Subcutaneous abdominal adipose tissue (tissue), 5 donors: Measurements from ENCODE around the gene IGF1.

Source experiments
- H3K27ac ChIP-seq: one replicate; pipeline ENCODE4 v1.7.0; 2013; ENCODE audit warnings: low read depth, mild to moderate bottlenecking, inconsistent platforms, low read length, moderate library complexity
- H3K27me3 ChIP-seq, 5 donors: one replicate each; pipeline ENCODE4 v1.7.0; 2013; ENCODE audit warnings: low read length in 5 of 5, inconsistent platforms in 1 of 5; ENCODE audit not compliant: control insufficient read depth in 5 of 5, insufficient read depth in 4 of 5
- H3K36me3 ChIP-seq, 5 donors: one replicate each; pipeline ENCODE4 v1.7.0; 2013; ENCODE audit warnings: low read length in 5 of 5; ENCODE audit not compliant: control insufficient read depth in 5 of 5, insufficient read depth in 5 of 5
- H3K4me1 ChIP-seq, 5 donors: one replicate each; pipeline ENCODE4 v1.7.0; 2013; ENCODE audit warnings: low read length in 5 of 5, mild to moderate bottlenecking in 3 of 5, moderate library complexity in 1 of 5; ENCODE audit not compliant: control insufficient read depth in 5 of 5, insufficient read depth in 5 of 5
- H3K4me3 ChIP-seq, 5 donors: one replicate each; pipeline ENCODE4 v1.7.0; 2013; ENCODE audit warnings: low read length in 5 of 5, low read depth in 1 of 5
- H3K9ac ChIP-seq, 5 donors: one replicate each; pipeline ENCODE4 v1.7.0; 2013; ENCODE audit warnings: low read length in 5 of 5, mild to moderate bottlenecking in 4 of 5, moderate library complexity in 3 of 5
- H3K9me3 ChIP-seq, 5 donors: one replicate each; pipeline ENCODE4 v1.7.0; 2013; ENCODE audit warnings: low read length in 5 of 5; ENCODE audit not compliant: control insufficient read depth in 5 of 5
- donor health status: healthy.
- donor health status: healthy.
- donor health status: healthy.
- donor health status: healthy.
- donor health status: healthy.

Gene IGF1

GRCh38 chr12:102407776-102408486, 72.4 kb downstream of the IGF1 start:
- peak overlapping the region; percentile 26 for H3K27ac ChIP-seq
- H3K4me3 ChIP-seq: no peak overlapping the region
- peaks cover 0 to 13% (median 9%) of the 10 kb centered on the region in 5 donors for H3K36me3 ChIP-seq
- H3K4me1 ChIP-seq: peaks cover 0 to 27% (median 16%) of the 10 kb centered on the region in 5 donors
- H3K9me3 ChIP-seq: no peaks in the 10 kb centered on the region
- peak overlapping the region in 1 of 5 donors; percentile 17 for H3K9ac ChIP-seq
- no peaks in the 10 kb centered on the region for H3K27me3 ChIP-seq

DNA sequence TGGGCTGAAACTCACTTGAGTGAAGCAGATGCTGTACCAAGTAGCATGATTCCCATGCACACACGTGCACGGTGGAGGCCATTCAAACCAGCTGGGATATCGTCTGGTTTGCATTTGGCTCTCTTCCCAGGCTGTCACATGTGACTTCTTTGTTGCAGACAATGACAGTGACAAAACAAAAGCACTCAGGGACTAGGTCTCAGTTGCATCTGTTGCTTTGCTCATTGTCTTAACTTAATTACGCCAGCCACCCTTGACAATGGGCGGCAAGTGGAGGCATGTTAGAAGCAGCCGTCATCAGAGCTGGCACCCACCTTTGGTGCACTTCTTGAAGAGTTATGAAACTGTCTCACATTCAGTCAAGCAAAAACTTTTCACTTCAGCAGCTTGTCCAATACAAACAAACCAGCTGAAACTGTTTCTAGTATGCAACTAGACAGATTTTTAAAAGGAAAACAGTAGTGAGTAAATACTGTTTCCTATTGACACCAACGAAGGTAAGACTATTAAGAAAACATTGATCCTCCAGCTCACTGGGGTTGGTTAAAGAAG, 74.3 kb downstream of the IGF1 start:
- H3K27ac ChIP-seq: no peak overlapping the region
- peaks cover 4 to 24% (median 19%) of the 10 kb centered on the region in 5 donors for H3K36me3 ChIP-seq
- no peaks in the 10 kb centered on the region for H3K27me3 ChIP-seq
- H3K9me3 ChIP-seq: no peaks in the 10 kb centered on the region
- no peak overlapping the region for H3K9ac ChIP-seq
- peaks cover 0 to 27% (median 16%) of the 10 kb centered on the region in 5 donors for H3K4me1 ChIP-seq
- no peak overlapping the region for H3K4me3 ChIP-seq

DNA sequence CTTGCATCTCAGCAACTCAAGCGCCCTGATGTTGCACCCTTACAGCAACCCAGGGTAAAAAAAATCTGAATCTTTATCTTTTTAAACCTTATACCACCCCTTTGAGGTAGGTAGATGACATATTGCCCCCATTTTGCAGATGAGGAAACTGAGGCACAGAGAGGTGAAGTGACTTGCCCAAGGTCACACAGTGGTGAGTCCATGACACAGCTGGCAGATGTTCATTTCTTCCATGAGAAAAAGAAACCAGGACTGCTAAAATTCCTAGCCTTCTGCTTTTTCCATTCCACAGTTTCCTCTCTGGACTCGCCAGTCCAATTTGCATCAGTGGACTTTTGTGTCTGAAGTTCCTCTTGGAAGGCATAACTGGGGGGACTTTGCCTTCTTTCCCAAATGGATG, 79.3 kb downstream of the IGF1 start:
- no peaks in the 10 kb centered on the region for H3K27me3 ChIP-seq
- H3K4me1 ChIP-seq: peaks cover 0 to 4% (median under 1%) of the 10 kb centered on the region in 5 donors
- H3K36me3 ChIP-seq: peaks cover 0 to 25% (median 18%) of the 10 kb centered on the region in 5 donors

GRCh38 chr12:102399653-102400052, 80.7 kb downstream of the IGF1 start:
- Histone ChIP-seq H3K9me3 (no peaks in the 10 kb centered on the region), H3K4me1 (no peaks in the 10 kb centered on the region), H3K9ac (no peak overlapping the region), H3K4me3 (no peak overlapping the region), H3K36me3 (peaks cover 0 to 25% (median 18%) of the 10 kb centered on the region in 5 donors), H3K27ac (no peak overlapping the region), H3K27me3 (no peaks in the 10 kb centered on the region)

More for the DNA sequence above, 79.3 kb downstream of the IGF1 start:
- Histone ChIP-seq H3K27ac (no peak overlapping the region), H3K9me3 (no peaks in the 10 kb centered on the region), H3K4me3 (no peak overlapping the region), H3K9ac (no peak overlapping the region)

GRCh38 chr12:102396276-102396675, 84.1 kb downstream of the IGF1 start:
- no peak overlapping the region for H3K4me3 ChIP-seq
- H3K27me3 ChIP-seq: no peaks in the 10 kb centered on the region

DNA sequence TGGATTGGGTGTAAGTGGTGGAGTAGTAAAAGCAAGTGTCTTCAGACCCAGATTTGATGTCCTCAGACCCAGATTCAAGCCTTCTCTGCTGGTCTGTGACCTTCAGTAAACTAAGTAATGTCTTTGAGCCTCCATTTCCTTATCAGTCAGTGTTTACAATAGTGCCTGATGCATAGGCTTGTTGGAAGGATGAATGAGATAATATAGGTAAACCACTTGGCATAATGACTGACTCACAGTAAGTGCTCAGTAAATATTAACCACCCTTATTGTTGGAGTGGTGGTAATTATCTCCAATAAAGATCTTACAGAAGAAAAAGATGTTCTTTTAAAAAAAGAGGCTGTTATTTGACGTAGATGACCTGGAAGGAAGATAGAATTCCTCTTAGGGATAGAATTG, 86.2 kb downstream of the IGF1 start:
- H3K27ac ChIP-seq: no peak overlapping the region
- no peaks in the 10 kb centered on the region for H3K4me1 ChIP-seq
- no peaks in the 10 kb centered on the region for H3K9me3 ChIP-seq
- peaks cover 0 to 3% (median 0%) of the 10 kb centered on the region in 5 donors for H3K36me3 ChIP-seq
- no peak overlapping the region for H3K9ac ChIP-seq
- H3K4me3 ChIP-seq: no peak overlapping the region
- no peaks in the 10 kb centered on the region for H3K27me3 ChIP-seq

More at GRCh38 chr12:102396276-102396675, 84.1 kb downstream of the IGF1 start:
- no peaks in the 10 kb centered on the region for H3K4me1 ChIP-seq
- H3K9ac ChIP-seq: no peak overlapping the region
- peaks cover 0 to 16% (median 6%) of the 10 kb centered on the region in 5 donors for H3K36me3 ChIP-seq
- H3K27ac ChIP-seq: no peak overlapping the region
- H3K9me3 ChIP-seq: no peaks in the 10 kb centered on the region

DNA sequence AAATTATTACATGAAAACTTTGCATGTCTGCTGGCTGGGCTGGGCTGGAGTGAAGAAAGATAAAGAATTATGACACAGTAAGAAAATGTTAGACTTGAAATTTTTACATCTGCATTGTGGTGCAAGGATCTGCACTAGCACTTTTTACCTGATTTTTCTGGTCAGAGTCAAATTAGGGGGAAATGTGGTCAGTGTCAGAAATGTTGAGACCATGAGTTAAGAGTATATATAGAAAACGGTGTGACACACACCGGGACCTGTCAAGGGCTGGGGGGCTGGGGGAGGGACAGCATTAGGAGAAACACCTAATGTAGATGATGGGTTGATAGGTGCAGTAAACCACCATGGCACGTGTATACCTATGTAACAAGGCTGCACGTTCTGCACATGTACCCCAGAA, 90.3 kb downstream of the IGF1 start:
- Histone ChIP-seq H3K36me3 (no peaks in the 10 kb centered on the region), H3K9me3 (peaks cover 0 to 5% (median 0%) of the 10 kb centered on the region in 5 donors), H3K4me3 (no peak overlapping the region), H3K9ac (no peak overlapping the region), H3K27ac (no peak overlapping the region), H3K4me1 (peaks cover 0 to 6% (median 4%) of the 10 kb centered on the region in 5 donors), H3K27me3 (no peaks in the 10 kb centered on the region)

DNA sequence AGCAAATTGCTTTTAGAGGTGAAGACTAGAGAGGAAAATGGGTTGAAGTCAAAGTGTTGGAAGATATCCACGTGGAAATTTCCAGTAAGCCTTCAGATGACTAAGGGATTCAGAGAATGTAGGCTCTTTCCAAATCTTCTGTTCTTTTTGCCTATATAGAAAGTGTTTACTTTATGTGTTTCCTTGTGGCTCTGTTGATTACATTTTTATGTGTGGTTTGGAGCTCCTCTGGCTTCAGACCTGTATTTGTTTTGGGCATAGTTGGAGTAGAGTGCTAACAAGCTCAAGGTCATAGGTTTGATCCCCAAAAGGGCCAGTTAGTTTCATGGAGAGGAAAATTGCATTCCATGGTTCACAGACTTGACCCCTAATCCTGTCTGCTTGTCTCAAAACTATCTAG, 91.9 kb downstream of the IGF1 start:
- Histone ChIP-seq H3K4me1 (peaks cover 0 to 6% (median 4%) of the 10 kb centered on the region in 5 donors), H3K4me3 (no peak overlapping the region), H3K27me3 (no peaks in the 10 kb centered on the region), H3K9me3 (peaks cover 0 to 15% (median 7%) of the 10 kb centered on the region in 5 donors), H3K27ac (no peak overlapping the region), H3K9ac (no peak overlapping the region), H3K36me3 (no peaks in the 10 kb centered on the region)

GRCh38 chr12:102385343-102385742, 95.0 kb downstream of the IGF1 start:
- Histone ChIP-seq H3K27ac (no peak overlapping the region), H3K4me3 (no peak overlapping the region), H3K9me3 (peaks cover 0 to 16% (median 7%) of the 10 kb centered on the region in 5 donors), H3K4me1 (peaks cover 0 to 7% (median 4%) of the 10 kb centered on the region in 5 donors), H3K9ac (no peak overlapping the region), H3K27me3 (no peaks in the 10 kb centered on the region), H3K36me3 (no peaks in the 10 kb centered on the region)
